Measurements from ENCODE around the gene RREB1.

DNA sequence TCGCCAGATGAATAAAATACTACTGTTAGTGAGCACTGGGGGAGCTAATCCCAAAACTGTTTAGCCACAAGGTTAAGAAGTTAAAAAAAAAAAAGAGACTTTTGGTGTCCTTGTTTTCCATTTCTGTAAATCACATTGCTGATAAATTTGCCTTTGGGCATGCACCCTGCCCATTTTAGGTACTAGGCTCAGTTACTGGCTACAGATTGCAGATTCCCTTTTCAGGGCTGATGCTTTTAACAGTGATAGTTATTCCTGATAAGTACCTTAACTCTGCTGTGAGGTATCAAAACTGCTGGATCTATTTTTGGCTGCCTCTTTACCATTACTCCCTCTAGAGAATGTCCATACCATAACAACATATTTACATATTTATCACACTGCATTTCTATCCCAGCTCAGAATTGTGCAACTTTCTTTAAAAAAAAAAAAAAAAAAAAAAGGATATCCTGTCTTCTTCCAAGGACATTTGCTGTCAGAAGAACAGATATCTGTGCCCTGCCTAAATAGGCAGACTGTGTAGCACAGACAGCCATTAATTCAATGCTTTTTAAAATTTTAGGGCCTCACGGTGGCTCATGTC is 110.7 kb downstream of the RREB1 start:
- TF ChIP-seq, protein P1, sequence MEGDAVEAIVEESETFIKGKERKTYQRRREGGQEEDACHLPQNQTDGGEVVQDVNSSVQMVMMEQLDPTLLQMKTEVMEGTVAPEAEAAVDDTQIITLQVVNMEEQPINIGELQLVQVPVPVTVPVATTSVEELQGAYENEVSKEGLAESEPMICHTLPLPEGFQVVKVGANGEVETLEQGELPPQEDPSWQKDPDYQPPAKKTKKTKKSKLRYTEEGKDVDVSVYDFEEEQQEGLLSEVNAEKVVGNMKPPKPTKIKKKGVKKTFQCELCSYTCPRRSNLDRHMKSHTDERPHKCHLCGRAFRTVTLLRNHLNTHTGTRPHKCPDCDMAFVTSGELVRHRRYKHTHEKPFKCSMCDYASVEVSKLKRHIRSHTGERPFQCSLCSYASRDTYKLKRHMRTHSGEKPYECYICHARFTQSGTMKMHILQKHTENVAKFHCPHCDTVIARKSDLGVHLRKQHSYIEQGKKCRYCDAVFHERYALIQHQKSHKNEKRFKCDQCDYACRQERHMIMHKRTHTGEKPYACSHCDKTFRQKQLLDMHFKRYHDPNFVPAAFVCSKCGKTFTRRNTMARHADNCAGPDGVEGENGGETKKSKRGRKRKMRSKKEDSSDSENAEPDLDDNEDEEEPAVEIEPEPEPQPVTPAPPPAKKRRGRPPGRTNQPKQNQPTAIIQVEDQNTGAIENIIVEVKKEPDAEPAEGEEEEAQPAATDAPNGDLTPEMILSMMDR (conservative IDR thresholded peaks at IDR 0.05): no peak; the same call in 1 of the 2 replicates
- TF ChIP-seq ZFX (IDR thresholded peaks at IDR 0.05): no peak
